Spinal cord (tissue), 10 donors: ENCODE results near the gene DIRAS1. TPM values are rescaled to one million over a fixed set of nuclear protein-coding genes. Genes with fewer than 3 reads are reported as not detected.

Source experiments
- DNase-seq, 6 donors: peaks; one replicate each; pipeline versions ENCODE4 v3.0.0 to v3.0.0-alpha.2; 2013 to 2015; ENCODE audit warnings: low spot score in 6 of 6, low read depth in 4 of 6
- H3K27ac ChIP-seq: one replicate; pipeline ENCODE4 v1.5.1; 2013; ENCODE audit warnings: low read depth, low read length, control low read depth
- H3K27me3 ChIP-seq: one replicate; pipeline ENCODE4 v1.6.1; 2013; ENCODE audit warnings: low read length; ENCODE audit not compliant: control insufficient read depth, insufficient read depth
- H3K36me3 ChIP-seq: one replicate; pipeline ENCODE4 v1.6.1; 2013; ENCODE audit warnings: low read length; ENCODE audit not compliant: control insufficient read depth, insufficient read depth
- H3K4me1 ChIP-seq: one replicate; pipeline ENCODE4 v1.6.1; 2013; ENCODE audit warnings: low read length; ENCODE audit not compliant: control insufficient read depth, insufficient read depth
- H3K4me3 ChIP-seq: one replicate; pipeline ENCODE4 v1.5.1; 2013; ENCODE audit warnings: low read depth, low read length, control low read depth
- H3K9me3 ChIP-seq: one replicate; pipeline ENCODE4 v1.6.1; 2013; ENCODE audit warnings: low read length; ENCODE audit not compliant: control insufficient read depth, insufficient read depth
- WGBS: methylation state at CpG from one replicate; pipeline ENCODE4 v1.1.5; 2013; ENCODE audit warnings: missing lambda C conversion rate; ENCODE audit not compliant: insufficient coverage; 5-methylcytosine and 5-hydroxymethylcytosine counted together
- polyA plus RNA-seq, 2 donors: library from polyadenylated mRNA; unstranded; fragments of 120-200 nt; gene quantifications; one replicate each; pipeline ENCODE4 v1.2.1, GENCODE V29; 2013; ENCODE audit not compliant: insufficient read length in 2 of 2
- total RNA-seq, 2 donors: library from RNA; depleted of rRNA in 1 of 2; stranded (reverse); fragments of 120-200 nt in 1 of 2; fragments of >200 nt in 1 of 2; gene quantifications; one replicate each; pipeline versions ENCODE4 v1.2.3 to v1.2.4, GENCODE V29; 2013 to 2014
- donor health status: healthy.

DIRAS1 gene
- total and polyA plus RNA-seq, 4 donors: 6.9 to 72.6 (median 43.2) TPM

- no peak for DNase-seq
- Histone ChIP-seq H3K36me3 (peaks cover 13% of the 10 kb centered on the region), H3K4me1 (peaks cover 17% of the 10 kb centered on the region), H3K4me3 (no peak overlapping the region), H3K9me3 (no peaks in the 10 kb centered on the region), H3K27me3 (no peaks in the 10 kb centered on the region), H3K27ac (no peak overlapping the region)
- 89% methylated on average over 6 of the region's 9 CpGs for WGBS
Observed at GRCh38 chr19:2666344-2666994, 54.7 kb downstream of the DIRAS1 start.

GRCh38 chr19:2665103-2665502, 56.1 kb downstream of the DIRAS1 start:
- peaks cover 4% of the 10 kb centered on the region for H3K36me3 ChIP-seq
- 68% methylated on average over 7 of the region's 11 CpGs for WGBS
- H3K4me3 ChIP-seq: no peak overlapping the region
- H3K9me3 ChIP-seq: no peaks in the 10 kb centered on the region
- H3K4me1 ChIP-seq: peaks cover 17% of the 10 kb centered on the region
- no peak overlapping the region for H3K27ac ChIP-seq
- H3K27me3 ChIP-seq: no peaks in the 10 kb centered on the region
- no peak for DNase-seq

Other genes with a start within 250 kb of the DIRAS1 start
- gene GADD45B, start 245.2 kb downstream of the DIRAS1 start, total RNA-seq: 10 to 100 TPM; 21.9 to 50.1 TPM
- gene GADD45B, start 245.2 kb downstream of the DIRAS1 start, polyA plus RNA-seq: 10 to 100 TPM in 1 of 2 donors, 1 to 10 TPM in 1; 5.3 to 13.6 TPM
- 10 to 100 TPM in 1 of 2 donors, 1 to 10 TPM in 1; 6.2 to 11.4 TPM for gene GNG7, start 18.7 kb downstream of the DIRAS1 start, total RNA-seq
- 10 to 100 TPM; 48.9 to 60.4 TPM for gene GNG7, start 18.7 kb downstream of the DIRAS1 start, polyA plus RNA-seq
- gene SLC39A3, start 18.6 kb upstream of the DIRAS1 start, total RNA-seq: 10 to 100 TPM; 22.4 to 32.0 TPM
- gene SLC39A3, start 18.6 kb upstream of the DIRAS1 start, polyA plus RNA-seq: 10 to 100 TPM; 53.5 to 56.5 TPM
- gene SGTA, start 61.9 kb upstream of the DIRAS1 start, total RNA-seq: 10 to 100 TPM; 29.6 to 44.0 TPM
- 100 to 1,000 TPM; 147 TPM for gene SGTA, start 61.9 kb upstream of the DIRAS1 start, polyA plus RNA-seq
- 10 to 100 TPM; 42.2 to 42.6 TPM for gene THOP1, start 64.1 kb upstream of the DIRAS1 start, total RNA-seq
- gene THOP1, start 64.1 kb upstream of the DIRAS1 start, polyA plus RNA-seq: 10 to 100 TPM; 83.6 to 89.0 TPM
- 10 to 100 TPM; 10.0 to 11.1 TPM for gene ZNF554, start 98.5 kb upstream of the DIRAS1 start, total RNA-seq
- 10 to 100 TPM; 11.2 to 14.7 TPM for gene ZNF554, start 98.5 kb upstream of the DIRAS1 start, polyA plus RNA-seq
- 10 to 100 TPM; 13.4 to 15.6 TPM for gene ZNF555, start 120.1 kb upstream of the DIRAS1 start, total RNA-seq
- gene ZNF555, start 120.1 kb upstream of the DIRAS1 start, polyA plus RNA-seq: 1 to 10 TPM; 9.1 to 9.4 TPM
- gene ZNF556, start 146.0 kb upstream of the DIRAS1 start, total RNA-seq: under 1 TPM; 0.06 to 0.10 TPM
- under 1 TPM; 0.51 to 0.59 TPM for gene ZNF556, start 146.0 kb upstream of the DIRAS1 start, polyA plus RNA-seq
- gene ZNF57, start 179.6 kb upstream of the DIRAS1 start, total RNA-seq: 1 to 10 TPM; 5.2 to 6.9 TPM
- gene ZNF57, start 179.6 kb upstream of the DIRAS1 start, polyA plus RNA-seq: 1 to 10 TPM; 5.2 to 5.4 TPM
- 10 to 100 TPM in 1 of 2 donors, 1 to 10 TPM in 1; 7.4 to 14.2 TPM for gene ZNF77, start 223.6 kb upstream of the DIRAS1 start, total RNA-seq
- gene ZNF77, start 223.6 kb upstream of the DIRAS1 start, polyA plus RNA-seq: 1 to 10 TPM; 5.9 to 7.8 TPM